Spleen (tissue), 11 donors: ENCODE measurements around the gene IL25. TPM values are rescaled to one million over a fixed set of nuclear protein-coding genes. Genes with fewer than 3 reads are reported as not detected.

Source experiments
- DNase-seq: peaks from one replicate; pipeline ENCODE4 v3.0.0-alpha.2; 2020
- H3K27ac ChIP-seq, 8 donors: fragments of 200-600 bp; sonication (generic) in 7 of 8; 1 replicate in 4 of 8; 2 replicates in 4 of 8; pipeline versions ENCODE4 v1.5.0 to v1.8.0; 2016 to 2021; ENCODE audit warnings: inconsistent platforms in 4 of 8, mild to moderate bottlenecking in 4 of 8, moderate library complexity in 1 of 8
- H3K27me3 ChIP-seq, 7 donors: fragments of 200-600 bp; sonication (generic) in 6 of 7; replicated peaks in 1 of 7; 1 replicate in 4 of 7; 2 replicates in 3 of 7; pipeline versions ENCODE4 v1.5.0 to v1.8.0; 2016 to 2021; ENCODE audit warnings: inconsistent platforms in 3 of 7, mild to moderate bottlenecking in 1 of 7
- H3K36me3 ChIP-seq, 6 donors: fragments of 200-600 bp; sonication (generic) in 5 of 6; 1 replicate in 4 of 6; 2 replicates in 2 of 6; pipeline versions ENCODE4 v1.5.0 to v1.8.0; 2016 to 2021; ENCODE audit warnings: inconsistent platforms in 2 of 6
- H3K4me1 ChIP-seq, 6 donors: fragments of 200-600 bp; sonication (generic) in 5 of 6; 1 replicate in 3 of 6; 2 replicates in 3 of 6; pipeline versions ENCODE4 v1.5.0 to v1.8.0; 2016 to 2021; ENCODE audit warnings: inconsistent platforms in 3 of 6
- H3K4me3 ChIP-seq, 8 donors: fragments of 200-600 bp; sonication (generic) in 7 of 8; 1 replicate in 4 of 8; 2 replicates in 4 of 8; pipeline versions ENCODE4 v1.5.0 to v1.8.0; 2016 to 2021; ENCODE audit warnings: inconsistent platforms in 4 of 8, mild to moderate bottlenecking in 4 of 8, moderate library complexity in 2 of 8
- H3K9me3 ChIP-seq, 8 donors: fragments of 200-600 bp; sonication (generic) in 7 of 8; 1 replicate in 4 of 8; 2 replicates in 4 of 8; pipeline versions ENCODE4 v1.5.0 to v1.8.0; 2016 to 2021; ENCODE audit warnings: inconsistent platforms in 4 of 8
- POLR2A ChIP-seq, 3 donors: fragments of 450-650 bp; IDR thresholded peaks; one replicate each; pipeline ENCODE4 v1.5.1; 2017; ENCODE audit warnings: antibody characterized with exemption in 3 of 3, mild to moderate bottlenecking in 1 of 3
- POLR2AphosphoS5 ChIP-seq, 3 donors: sonication (generic); formaldehyde crosslinking; IDR thresholded peaks; one replicate each; pipeline ENCODE4 v1.5.1; 2017; ENCODE audit warnings: antibody characterized with exemption in 3 of 3
- WGBS, 5 donors: extraction: QIAGEN DNeasy Blood & Tissue Kit in 3 of 5; methylation state at CpG; one replicate each; pipeline versions ENCODE4 v1.1.5 to v1.1.7; 2013 to 2018; 5-methylcytosine and 5-hydroxymethylcytosine counted together
- intact Hi-C: fragments of 100-400 bp; cut with DNase I; formaldehyde crosslinking; loops from one replicate; pipeline ENCODE4 v1.15.0; 2023; ENCODE audit warnings: low total_unique reads
- polyA plus RNA-seq, 3 donors: library from polyadenylated mRNA; stranded (reverse); fragments of 200-250 nt; gene quantifications; one replicate each; pipeline ENCODE4 v1.2.1, GENCODE V29; 2013
- total RNA-seq, 7 donors: library from RNA; depleted of rRNA in 3 of 7; stranded (reverse); fragments of >200 nt in 3 of 7; fragmentation: NEBNext Ultra II Directional in 4 of 7; extraction: Animal tissue kit (Norgen Biotek cat#: 25700) in 4 of 7; gene quantifications; one replicate each; pipeline versions ENCODE4 v1.1.0 to v1.2.1, GENCODE V29; 2016 to 2021
- TF ChIP-seq, protein P1 (sequence below), 11 experiments: fragments of 200-600 bp in 7 of 11; fragments of 450-650 bp in 4 of 11; sonication (generic) in 4 of 11; IDR thresholded peaks in 8 of 11; conservative IDR thresholded peaks in 3 of 11; 1 replicate in 7 of 11; 2 replicates in 4 of 11; pipeline versions ENCODE4 v1.4.0 to v1.8.0; 2016 to 2021; ENCODE audit warnings: antibody characterized with exemption in 11 of 11, inconsistent platforms in 4 of 11, mild to moderate bottlenecking in 1 of 11
- donor health status: healthy with polysubstance abuse.
- donor health status: DM: no; HTN: no; CAD: no; lungs with moderate emphysema.
- donor health status: DM: no; HTN: no; CAD: no.
- donor health status: Bipolar disorder and iron deficiency.
- donor health status: healthy.
- donor health status: DM: no; HTN: no; CAD: no.
- donor health status: DM: yes; HTN: yes; CAD: no.

Gene IL25
- total and polyA plus RNA-seq, 10 donors = not detected

DNA sequence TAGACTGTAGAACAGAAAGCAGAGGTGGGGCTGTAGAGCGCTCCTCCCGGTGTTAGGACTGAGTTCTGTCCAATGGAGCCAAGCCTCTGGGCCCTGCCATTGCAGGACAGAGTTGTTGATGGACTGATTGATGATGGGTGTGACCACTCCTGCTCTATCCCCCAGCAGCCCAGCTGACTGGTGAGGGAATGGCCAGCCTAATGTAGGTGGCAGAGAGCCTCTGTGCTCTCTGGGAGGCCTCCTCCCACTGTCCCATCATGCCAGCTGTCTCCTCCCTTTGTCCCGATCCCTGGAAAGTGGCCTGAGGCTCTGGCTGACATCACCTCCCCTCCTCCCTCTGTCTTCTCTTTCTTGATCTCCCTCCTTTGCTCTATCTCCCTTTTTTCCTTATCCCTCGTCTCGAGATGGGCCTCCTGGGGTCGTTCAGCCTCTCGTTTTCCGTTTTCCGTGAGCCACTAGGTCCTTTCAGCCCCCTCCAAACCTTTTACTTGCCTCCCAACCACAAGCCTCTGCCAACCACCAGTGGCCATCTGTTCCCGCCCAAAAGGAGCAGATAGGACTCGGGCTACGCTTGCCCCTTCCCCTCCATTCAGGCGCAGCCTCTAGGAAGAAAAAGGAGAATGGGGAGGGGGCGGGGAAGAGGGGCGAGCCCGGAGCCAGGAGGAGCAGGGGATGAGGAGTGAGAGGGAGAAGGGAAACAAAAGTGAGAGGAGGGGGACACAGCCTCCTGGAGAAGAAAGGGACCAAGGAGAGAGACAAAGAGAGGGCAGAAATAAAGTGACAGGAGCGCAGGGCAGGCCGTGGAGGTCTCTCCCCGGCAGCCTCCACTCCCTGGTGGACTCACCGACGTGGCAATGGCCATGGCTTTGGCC, 8.2 kb upstream of the IL25 start:
- no peak for TF ChIP-seq POLR2A (IDR thresholded peaks at IDR 0.05)
- TF ChIP-seq POLR2AphosphoS5 (IDR thresholded peaks at IDR 0.05) = peak in 1 of 3 donors; percentile 40
- TF ChIP-seq, protein P1, sequence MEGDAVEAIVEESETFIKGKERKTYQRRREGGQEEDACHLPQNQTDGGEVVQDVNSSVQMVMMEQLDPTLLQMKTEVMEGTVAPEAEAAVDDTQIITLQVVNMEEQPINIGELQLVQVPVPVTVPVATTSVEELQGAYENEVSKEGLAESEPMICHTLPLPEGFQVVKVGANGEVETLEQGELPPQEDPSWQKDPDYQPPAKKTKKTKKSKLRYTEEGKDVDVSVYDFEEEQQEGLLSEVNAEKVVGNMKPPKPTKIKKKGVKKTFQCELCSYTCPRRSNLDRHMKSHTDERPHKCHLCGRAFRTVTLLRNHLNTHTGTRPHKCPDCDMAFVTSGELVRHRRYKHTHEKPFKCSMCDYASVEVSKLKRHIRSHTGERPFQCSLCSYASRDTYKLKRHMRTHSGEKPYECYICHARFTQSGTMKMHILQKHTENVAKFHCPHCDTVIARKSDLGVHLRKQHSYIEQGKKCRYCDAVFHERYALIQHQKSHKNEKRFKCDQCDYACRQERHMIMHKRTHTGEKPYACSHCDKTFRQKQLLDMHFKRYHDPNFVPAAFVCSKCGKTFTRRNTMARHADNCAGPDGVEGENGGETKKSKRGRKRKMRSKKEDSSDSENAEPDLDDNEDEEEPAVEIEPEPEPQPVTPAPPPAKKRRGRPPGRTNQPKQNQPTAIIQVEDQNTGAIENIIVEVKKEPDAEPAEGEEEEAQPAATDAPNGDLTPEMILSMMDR (IDR thresholded peaks at IDR 0.05 in 8 of 11, conservative IDR thresholded peaks at IDR 0.05 in 3 of 11) = no peak
- Histone ChIP-seq H3K4me1 (peaks cover 0 to 16% (median 11%) of the 10 kb centered on the region in 6 donors), H3K36me3 (no peaks in the 10 kb centered on the region), H3K27me3 (peaks cover 0 to 64% (median 26%) of the 10 kb centered on the region in 7 donors), H3K27ac (peak overlapping the region; percentile 13 to 82 (median 76)), H3K9me3 (no peaks in the 10 kb centered on the region), H3K4me3 (peak overlapping the region in 5 of 8 donors; percentile 29 to 60 (median 33))
- peak; percentile 45 for DNase-seq
- intact Hi-C loops = no loop called here
- WGBS, 5 donors = 23 to 34% (median 30%) methylated on average over 21 of the region's 21 CpGs

DNA sequence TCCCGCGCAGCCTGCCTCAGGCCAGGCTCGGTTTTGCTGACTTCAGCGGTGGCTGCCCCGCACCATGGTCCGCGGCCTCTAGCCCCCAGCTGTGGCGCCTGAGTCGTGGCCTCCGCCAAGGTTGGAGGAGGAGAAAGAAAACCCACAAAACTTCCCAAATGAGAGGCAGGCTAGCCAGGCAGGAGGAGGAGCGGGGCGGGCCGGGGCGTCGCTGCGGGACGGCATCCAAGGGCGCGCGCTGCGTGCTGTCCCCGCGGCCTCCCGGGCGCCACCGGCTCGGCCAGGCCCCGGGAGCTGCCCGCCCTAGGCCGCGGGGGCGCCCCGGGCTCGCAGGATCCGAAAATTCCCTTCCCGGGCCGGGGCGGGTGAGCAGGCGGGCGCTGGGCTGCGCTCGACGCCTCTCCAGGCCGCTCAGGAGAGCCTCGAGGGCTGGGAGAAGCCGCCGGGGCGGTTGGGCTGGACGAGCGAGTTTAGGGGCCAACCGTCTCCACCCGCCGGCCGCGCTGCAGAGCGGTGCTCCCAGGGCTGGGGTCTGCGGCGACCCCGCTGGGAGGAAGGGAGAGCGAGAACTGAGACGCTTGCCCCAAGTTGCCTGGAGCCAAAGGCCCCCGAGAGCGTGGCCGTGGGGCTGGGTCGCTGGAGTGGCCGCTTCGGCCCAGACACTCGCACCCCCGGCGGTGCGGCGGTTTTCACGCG, 7.4 kb upstream of the IL25 start, which contains the start of gene EFS:
EFS (minus strand) TSS at position 137 of the 696 bp plus-strand sequence. CDS start 147 bp downstream, outside the sequence.
- Histone ChIP-seq H3K4me3 (peak within 1 kb of the TSS; percentile 4 to 60 (median 30)), H3K36me3 (no peaks in the 10 kb centered on the region), H3K27me3 (peaks cover 0 to 64% (median 26%) of the 10 kb centered on the region in 7 donors), H3K9me3 (no peaks in the 10 kb centered on the region), H3K27ac (peak within 1 kb of the TSS; percentile 13 to 82 (median 76)), H3K4me1 (peaks cover 0 to 16% (median 11%) of the 10 kb centered on the region in 6 donors)
- TF ChIP-seq, protein P1 (IDR thresholded peaks at IDR 0.05 in 8 of 11, conservative IDR thresholded peaks at IDR 0.05 in 3 of 11) = no peak
- peak in 1 of 3 donors; percentile 24 for TF ChIP-seq POLR2AphosphoS5 (IDR thresholded peaks at IDR 0.05)
- peak; percentile 61 for DNase-seq
- intact Hi-C loops = no loop called here
- WGBS, 5 donors = 2 to 6% (median 4%) methylated on average over 28 to 74 of the region's 74 CpGs

- Histone ChIP-seq H3K4me3 (peak overlapping the region; percentile 4 to 60 (median 30)), H3K4me1 (peaks cover 0 to 16% (median 11%) of the 10 kb centered on the region in 6 donors), H3K27me3 (peaks cover 0 to 71% (median 26%) of the 10 kb centered on the region in 7 donors), H3K9me3 (no peaks in the 10 kb centered on the region), H3K27ac (peak overlapping the region in 7 of 8 donors; percentile 72 to 82 (median 76)), H3K36me3 (no peaks in the 10 kb centered on the region)
- intact Hi-C loops = no loop called here
- peak; percentile 62 for DNase-seq
- TF ChIP-seq POLR2AphosphoS5 (IDR thresholded peaks at IDR 0.05) (peak in 2 of 3 donors; percentile 50 to 63), POLR2A (IDR thresholded peaks at IDR 0.05) (no peak)
- TF ChIP-seq, protein P1 (IDR thresholded peaks at IDR 0.05 in 8 of 11, conservative IDR thresholded peaks at IDR 0.05 in 3 of 11) = no peak
- WGBS, 5 donors = 6 to 10% (median 9%) methylated on average over 40 to 51 of the region's 51 CpGs
Measured at GRCh38 chr14:23365732-23366425, 6.7 kb upstream of the IL25 start.
